ENCODE data around the gene ZNF273. TPM values are rescaled to one million over a fixed set of nuclear protein-coding genes. Genes with fewer than 3 reads are reported as not detected.
"Not testable (repeated sequence)": the region's sequence is repeated elsewhere in the genome, so short reads cannot be mapped to it uniquely, and the experiment has no call there.

Gene ZNF273
- total RNA-seq (2014; rRNA removed; shearing (Covaris generic); ENCODE audit: low replicate concordance), result 16.2 and 22.0 TPM in 2 replicates

GRCh38 chr7:64902806-64903721 lies at the start of gene ZNF273:
Gene ZNF273 (plus strand): TSS chr7:64903273. CDS start chr7:64903318, 45 bp downstream.
- Histone ChIP-seq H3K79me2 (ENCODE audit: low read length) (peaks cover 50% of the 10 kb centered on the region), H3K4me2 (ENCODE audit: low read depth, low read length, poor library complexity, severe bottlenecking) (peak within 1 kb of the TSS; percentile 72), H3K36me3 (ENCODE audit: insufficient read depth, low read length) (peaks cover 34% of the 10 kb centered on the region), H2AFZ (ENCODE audit: low read length) (peak within 1 kb of the TSS; percentile 86), H3K4me3 (ENCODE audit: low read length) (peak within 1 kb of the TSS; percentile 92), H3K9me2 (replicated peaks; ENCODE audit: insufficient read depth, low read length) (no peaks in the 10 kb centered on the region), H3K9me3 (ENCODE audit: low read length) (peaks cover 7% of the 10 kb centered on the region; the same call in 1 of the 2 replicates), H3K4me1 (ENCODE audit: low read length) (peaks cover 16% of the 10 kb centered on the region), H3K27ac (ENCODE audit: low read length) (peak within 1 kb of the TSS; percentile 43; the same call in 1 of the 2 replicates), H4K20me1 (ENCODE audit: insufficient read depth, low read depth, low read length) (no peaks in the 10 kb centered on the region), H3K9ac (ENCODE audit: low read length) (peak within 1 kb of the TSS; percentile 89), H3K27me3 (ENCODE audit: low read length) (no peaks in the 10 kb centered on the region)
- DNase-seq, result peak; percentile 98

GRCh38 chr7:64853679-64854078 lies 49.4 kb upstream of the ZNF273 start:
- no peak overlapping the region for H2AFZ ChIP-seq (ENCODE audit: low read length)
- H3K27me3 ChIP-seq (ENCODE audit: low read length), result no peaks in the 10 kb centered on the region
- no peak overlapping the region for H3K27ac ChIP-seq (ENCODE audit: low read length)
- H3K4me3 ChIP-seq (ENCODE audit: low read length), result no peak overlapping the region
- no peak overlapping the region for H3K9ac ChIP-seq (ENCODE audit: low read length)
- no peaks in the 10 kb centered on the region for H3K9me3 ChIP-seq (ENCODE audit: low read length)
- H3K79me2 ChIP-seq (ENCODE audit: low read length), result no peaks in the 10 kb centered on the region
- H3K9me2 ChIP-seq (replicated peaks; ENCODE audit: insufficient read depth, low read length), result no peaks in the 10 kb centered on the region
- H3K4me2 ChIP-seq (ENCODE audit: low read depth, low read length, poor library complexity, severe bottlenecking), result no peak overlapping the region
- DNase-seq, result no peak
- H3K4me1 ChIP-seq (ENCODE audit: low read length), result no peaks in the 10 kb centered on the region
- no peaks in the 10 kb centered on the region for H3K36me3 ChIP-seq (ENCODE audit: insufficient read depth, low read length)
- H4K20me1 ChIP-seq (ENCODE audit: insufficient read depth, low read depth, low read length), result no peaks in the 10 kb centered on the region

DNA sequence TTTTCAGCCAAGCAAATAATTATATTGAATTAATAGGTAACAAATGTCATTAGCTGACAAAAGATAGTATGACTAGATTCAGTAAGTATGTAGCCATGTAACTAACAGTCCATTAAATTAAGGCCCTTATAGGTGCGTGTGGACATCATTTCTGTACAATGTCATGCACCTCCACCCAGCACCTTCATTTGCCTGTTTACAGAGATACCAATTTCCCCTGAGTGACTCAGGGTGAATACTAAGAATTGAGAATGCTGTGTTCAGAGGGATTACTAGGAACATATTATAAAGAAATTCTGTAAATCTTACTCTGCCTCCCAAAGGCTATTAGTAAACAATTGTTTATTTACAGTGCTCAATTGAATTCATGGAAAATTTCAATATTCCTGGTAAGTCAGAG lies 48.1 kb upstream of the ZNF273 start:
- no peaks in the 10 kb centered on the region for H3K27me3 ChIP-seq (ENCODE audit: low read length)
- no peaks in the 10 kb centered on the region for H3K4me1 ChIP-seq (ENCODE audit: low read length)
- H3K4me3 ChIP-seq (ENCODE audit: low read length), result no peak overlapping the region
- no peaks in the 10 kb centered on the region for H3K9me3 ChIP-seq (ENCODE audit: low read length)
- no peak overlapping the region for H2AFZ ChIP-seq (ENCODE audit: low read length)
- H3K36me3 ChIP-seq (ENCODE audit: insufficient read depth, low read length), result no peaks in the 10 kb centered on the region
- H4K20me1 ChIP-seq (ENCODE audit: insufficient read depth, low read depth, low read length), result no peaks in the 10 kb centered on the region
- H3K27ac ChIP-seq (ENCODE audit: low read length), result no peak overlapping the region
- no peak overlapping the region for H3K9ac ChIP-seq (ENCODE audit: low read length)
- no peak for DNase-seq
- no peaks in the 10 kb centered on the region for H3K79me2 ChIP-seq (ENCODE audit: low read length)
- no peak overlapping the region for H3K4me2 ChIP-seq (ENCODE audit: low read depth, low read length, poor library complexity, severe bottlenecking)
- H3K9me2 ChIP-seq (replicated peaks; ENCODE audit: insufficient read depth, low read length), result no peaks in the 10 kb centered on the region

- no peak for DNase-seq
- Histone ChIP-seq H3K4me3 (ENCODE audit: low read length) (no peak overlapping the region), H3K27me3 (ENCODE audit: low read length) (no peaks in the 10 kb centered on the region), H3K27ac (ENCODE audit: low read length) (no peak overlapping the region), H4K20me1 (ENCODE audit: insufficient read depth, low read depth, low read length) (no peaks in the 10 kb centered on the region), H3K36me3 (ENCODE audit: insufficient read depth, low read length) (no peaks in the 10 kb centered on the region), H3K9ac (ENCODE audit: low read length) (no peak overlapping the region), H3K9me3 (ENCODE audit: low read length) (no peaks in the 10 kb centered on the region), H3K9me2 (replicated peaks; ENCODE audit: insufficient read depth, low read length) (no peaks in the 10 kb centered on the region), H2AFZ (ENCODE audit: low read length) (no peak overlapping the region), H3K4me1 (ENCODE audit: low read length) (no peaks in the 10 kb centered on the region; the same call in 1 of the 2 replicates), H3K4me2 (ENCODE audit: low read depth, low read length, poor library complexity, severe bottlenecking) (no peak overlapping the region), H3K79me2 (ENCODE audit: low read length) (no peaks in the 10 kb centered on the region)
Observed at GRCh38 chr7:64863021-64863420, 40.1 kb upstream of the ZNF273 start.

DNA sequence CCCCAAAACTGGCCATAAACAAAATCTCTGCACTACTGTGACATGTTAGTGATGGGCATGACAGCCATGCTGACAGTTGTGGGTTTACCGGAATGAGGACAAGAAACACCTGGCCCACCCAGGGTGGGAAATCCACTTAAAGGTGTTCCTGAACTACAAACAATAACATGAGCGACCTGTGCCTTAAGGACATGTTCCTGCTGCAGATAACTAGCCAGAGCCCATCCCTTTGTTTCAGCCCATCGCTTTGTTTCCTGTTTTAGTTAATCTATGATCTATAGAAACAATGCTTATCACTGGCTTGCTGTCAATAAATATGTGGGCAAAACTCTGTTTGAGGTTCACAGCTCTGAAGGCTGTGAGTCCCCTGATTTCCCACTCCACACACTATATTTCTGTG lies 39.5 kb upstream of the ZNF273 start:
- not testable (repeated sequence) for DNase-seq; H3K27me3 ChIP-seq (ENCODE audit: low read length); H3K4me3 ChIP-seq (ENCODE audit: low read length); H3K4me1 ChIP-seq (ENCODE audit: low read length); H3K4me2 ChIP-seq (ENCODE audit: low read depth, low read length, poor library complexity, severe bottlenecking); H3K9me2 ChIP-seq (replicated peaks; ENCODE audit: insufficient read depth, low read length); H3K27ac ChIP-seq (ENCODE audit: low read length); H3K9me3 ChIP-seq (ENCODE audit: low read length); H3K9ac ChIP-seq (ENCODE audit: low read length); H3K79me2 ChIP-seq (ENCODE audit: low read length); H3K36me3 ChIP-seq (ENCODE audit: insufficient read depth, low read length); H2AFZ ChIP-seq (ENCODE audit: low read length); H4K20me1 ChIP-seq (ENCODE audit: insufficient read depth, low read depth, low read length)

DNA sequence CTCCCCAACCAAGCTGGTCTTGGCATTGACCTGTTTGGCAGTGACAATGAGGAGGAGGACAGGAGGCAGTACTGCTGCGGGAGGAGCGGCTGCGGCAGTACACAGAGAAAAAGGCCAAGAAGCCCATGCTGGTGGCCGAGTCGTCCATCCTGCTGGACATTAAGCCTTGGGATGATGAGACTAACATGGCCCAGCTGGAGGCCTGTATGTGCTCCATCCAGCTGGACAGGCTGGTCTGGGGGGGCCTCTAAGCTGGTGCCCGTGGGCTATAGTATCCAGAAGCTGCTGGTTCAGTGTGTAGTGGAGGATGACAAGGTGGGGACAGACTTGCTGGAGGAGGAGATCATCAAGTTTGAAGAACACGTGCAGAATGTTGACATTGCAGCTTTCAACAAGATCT lies 39.1 kb upstream of the ZNF273 start:
- H3K9ac ChIP-seq (ENCODE audit: low read length), result no peak overlapping the region

GRCh38 chr7:64867863-64868440 lies 35.1 kb upstream of the ZNF273 start:
- Histone ChIP-seq H3K9ac (ENCODE audit: low read length) (no peak overlapping the region), H3K4me3 (ENCODE audit: low read length) (no peak overlapping the region), H3K79me2 (ENCODE audit: low read length) (no peaks in the 10 kb centered on the region), H3K9me3 (ENCODE audit: low read length) (no peaks in the 10 kb centered on the region), H3K27me3 (ENCODE audit: low read length) (no peaks in the 10 kb centered on the region), H3K4me1 (ENCODE audit: low read length) (no peaks in the 10 kb centered on the region; the same call in 1 of the 2 replicates), H3K36me3 (ENCODE audit: insufficient read depth, low read length) (no peaks in the 10 kb centered on the region), H3K27ac (ENCODE audit: low read length) (no peak overlapping the region), H3K9me2 (replicated peaks; ENCODE audit: insufficient read depth, low read length) (no peaks in the 10 kb centered on the region), H3K4me2 (ENCODE audit: low read depth, low read length, poor library complexity, severe bottlenecking) (no peak overlapping the region), H2AFZ (ENCODE audit: low read length) (no peak overlapping the region), H4K20me1 (ENCODE audit: insufficient read depth, low read depth, low read length) (no peaks in the 10 kb centered on the region)
- no peak for DNase-seq

More for the DNA sequence above, 39.1 kb upstream of the ZNF273 start:
- Histone ChIP-seq H3K4me2 (ENCODE audit: low read depth, low read length, poor library complexity, severe bottlenecking) (no peak overlapping the region), H3K9me3 (ENCODE audit: low read length) (no peaks in the 10 kb centered on the region), H4K20me1 (ENCODE audit: insufficient read depth, low read depth, low read length) (no peaks in the 10 kb centered on the region), H3K27ac (ENCODE audit: low read length) (no peak overlapping the region), H3K4me1 (ENCODE audit: low read length) (no peaks in the 10 kb centered on the region; the same call in 1 of the 2 replicates), H3K36me3 (ENCODE audit: insufficient read depth, low read length) (no peaks in the 10 kb centered on the region), H3K79me2 (ENCODE audit: low read length) (no peaks in the 10 kb centered on the region), H3K9me2 (replicated peaks; ENCODE audit: insufficient read depth, low read length) (no peaks in the 10 kb centered on the region), H3K27me3 (ENCODE audit: low read length) (no peaks in the 10 kb centered on the region), H3K4me3 (ENCODE audit: low read length) (no peak overlapping the region), H2AFZ (ENCODE audit: low read length) (no peak overlapping the region)
- DNase-seq, result no peak

DNA sequence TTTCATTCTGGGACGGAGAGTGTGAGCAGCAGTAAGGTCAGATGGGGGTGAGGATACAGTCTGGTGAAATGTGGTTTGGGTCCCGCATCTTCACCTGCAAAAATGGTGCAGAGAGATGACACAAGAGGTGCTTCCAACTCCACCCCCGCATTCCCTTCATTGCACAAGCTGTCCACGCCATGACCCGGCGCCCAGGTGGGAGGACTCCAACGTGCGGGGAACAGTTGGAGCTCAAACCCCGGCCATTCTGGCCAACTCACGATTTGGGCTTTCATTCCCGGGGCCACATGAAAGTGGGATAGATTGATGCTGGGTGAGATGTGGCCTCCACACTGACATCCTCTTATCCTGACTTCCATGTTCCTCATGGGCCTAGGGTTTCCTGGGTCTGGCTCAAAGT lies 34.6 kb upstream of the ZNF273 start:
- no peak overlapping the region for H3K27ac ChIP-seq (ENCODE audit: low read length)

More for the DNA sequence above, 34.6 kb upstream of the ZNF273 start:
- no peaks in the 10 kb centered on the region for H4K20me1 ChIP-seq (ENCODE audit: insufficient read depth, low read depth, low read length)
- no peaks in the 10 kb centered on the region for H3K27me3 ChIP-seq (ENCODE audit: low read length)
- no peak for DNase-seq
- H3K4me1 ChIP-seq (ENCODE audit: low read length), result no peaks in the 10 kb centered on the region; the same call in 1 of the 2 replicates
- H3K79me2 ChIP-seq (ENCODE audit: low read length), result no peaks in the 10 kb centered on the region
- no peaks in the 10 kb centered on the region for H3K36me3 ChIP-seq (ENCODE audit: insufficient read depth, low read length)
- no peaks in the 10 kb centered on the region for H3K9me3 ChIP-seq (ENCODE audit: low read length)
- H2AFZ ChIP-seq (ENCODE audit: low read length), result no peak overlapping the region
- no peak overlapping the region for H3K4me3 ChIP-seq (ENCODE audit: low read length)
- H3K9me2 ChIP-seq (replicated peaks; ENCODE audit: insufficient read depth, low read length), result no peaks in the 10 kb centered on the region
- no peak overlapping the region for H3K9ac ChIP-seq (ENCODE audit: low read length)
- no peak overlapping the region for H3K4me2 ChIP-seq (ENCODE audit: low read depth, low read length, poor library complexity, severe bottlenecking)
